Progenitor cell of endocrine pancreas (in vitro differentiated cells): ENCODE measurements around the gene ZGPAT. TPM values are rescaled to one million over a fixed set of nuclear protein-coding genes. Genes with fewer than 3 reads are reported as not detected.

Experiments
- DNase-seq: peaks from one replicate; pipeline ENCODE4 v3.0.0; 2021; ENCODE audit warnings: low spot score; ENCODE audit not compliant: unreplicated experiment
- H3K27ac Mint-ChIP-seq: 2 replicates; pipeline ENCODE4 v1.8.0; 2021; ENCODE audit warnings: mild to moderate bottlenecking, moderate library complexity, mixed read lengths
- H3K27me3 Mint-ChIP-seq: 2 replicates; pipeline ENCODE4 v1.8.0; 2021; ENCODE audit warnings: mixed read lengths
- H3K36me3 Mint-ChIP-seq: 2 replicates; pipeline ENCODE4 v1.8.0; 2022; ENCODE audit warnings: mixed read lengths; ENCODE audit not compliant: insufficient read depth
- H3K4me1 Mint-ChIP-seq: 2 replicates; pipeline ENCODE4 v1.8.0; 2021; ENCODE audit warnings: low read depth, mixed read lengths
- H3K4me3 Mint-ChIP-seq: 2 replicates; pipeline ENCODE4 v1.8.0; 2021; ENCODE audit warnings: low read depth, mild to moderate bottlenecking, moderate library complexity, mixed read lengths
- H3K9me3 Mint-ChIP-seq: 2 replicates; pipeline ENCODE4 v1.8.0; 2021; ENCODE audit warnings: low read depth, mixed read lengths
- total RNA-seq: library from RNA; stranded (reverse); gene quantifications from 2 replicates; pipeline ENCODE4 v1.2.1, GENCODE V29; 2021
- TF ChIP-seq, protein P1 (sequence below): fragments of 200-600 bp; sonication (generic); IDR thresholded peaks from one replicate; pipeline ENCODE4 v1.5.0; 2021; ENCODE audit warnings: antibody characterized with exemption, mild to moderate bottlenecking; ENCODE audit not compliant: unreplicated experiment

ZGPAT gene
- total RNA-seq, 1 donor from 2014 or later = 38.5 TPM

DNA sequence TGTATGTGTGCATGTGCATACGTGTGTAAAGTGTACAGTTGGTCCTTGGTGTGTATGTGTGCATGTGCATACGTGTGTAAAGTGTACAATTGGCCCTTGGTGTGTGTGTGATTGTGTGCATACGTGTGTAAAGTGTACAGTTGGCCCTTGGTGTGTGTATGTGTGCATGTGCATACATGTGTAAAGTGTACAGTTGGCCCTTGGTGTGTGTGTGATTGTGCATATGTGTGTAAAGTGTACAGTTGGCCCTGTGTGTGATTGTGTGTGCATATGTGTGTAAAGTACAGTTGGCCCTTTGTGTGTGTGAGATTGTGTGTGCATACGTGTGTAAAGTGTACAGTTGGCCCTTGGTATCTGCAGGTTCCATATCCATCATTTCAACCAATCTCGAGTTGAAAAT, 23.6 kb downstream of the ZGPAT start:
- H3K4me1 Mint-ChIP-seq = no peaks in the 10 kb centered on the region
- H3K9me3 Mint-ChIP-seq = no peaks in the 10 kb centered on the region
- TF ChIP-seq, protein P1, sequence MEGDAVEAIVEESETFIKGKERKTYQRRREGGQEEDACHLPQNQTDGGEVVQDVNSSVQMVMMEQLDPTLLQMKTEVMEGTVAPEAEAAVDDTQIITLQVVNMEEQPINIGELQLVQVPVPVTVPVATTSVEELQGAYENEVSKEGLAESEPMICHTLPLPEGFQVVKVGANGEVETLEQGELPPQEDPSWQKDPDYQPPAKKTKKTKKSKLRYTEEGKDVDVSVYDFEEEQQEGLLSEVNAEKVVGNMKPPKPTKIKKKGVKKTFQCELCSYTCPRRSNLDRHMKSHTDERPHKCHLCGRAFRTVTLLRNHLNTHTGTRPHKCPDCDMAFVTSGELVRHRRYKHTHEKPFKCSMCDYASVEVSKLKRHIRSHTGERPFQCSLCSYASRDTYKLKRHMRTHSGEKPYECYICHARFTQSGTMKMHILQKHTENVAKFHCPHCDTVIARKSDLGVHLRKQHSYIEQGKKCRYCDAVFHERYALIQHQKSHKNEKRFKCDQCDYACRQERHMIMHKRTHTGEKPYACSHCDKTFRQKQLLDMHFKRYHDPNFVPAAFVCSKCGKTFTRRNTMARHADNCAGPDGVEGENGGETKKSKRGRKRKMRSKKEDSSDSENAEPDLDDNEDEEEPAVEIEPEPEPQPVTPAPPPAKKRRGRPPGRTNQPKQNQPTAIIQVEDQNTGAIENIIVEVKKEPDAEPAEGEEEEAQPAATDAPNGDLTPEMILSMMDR = no peak
- H3K27me3 Mint-ChIP-seq = peaks cover 6% of the 10 kb centered on the region
- DNase-seq = no peak
- peaks cover 23% of the 10 kb centered on the region for H3K36me3 Mint-ChIP-seq
- H3K4me3 Mint-ChIP-seq = no peak overlapping the region
- H3K27ac Mint-ChIP-seq = no peak overlapping the region

DNA sequence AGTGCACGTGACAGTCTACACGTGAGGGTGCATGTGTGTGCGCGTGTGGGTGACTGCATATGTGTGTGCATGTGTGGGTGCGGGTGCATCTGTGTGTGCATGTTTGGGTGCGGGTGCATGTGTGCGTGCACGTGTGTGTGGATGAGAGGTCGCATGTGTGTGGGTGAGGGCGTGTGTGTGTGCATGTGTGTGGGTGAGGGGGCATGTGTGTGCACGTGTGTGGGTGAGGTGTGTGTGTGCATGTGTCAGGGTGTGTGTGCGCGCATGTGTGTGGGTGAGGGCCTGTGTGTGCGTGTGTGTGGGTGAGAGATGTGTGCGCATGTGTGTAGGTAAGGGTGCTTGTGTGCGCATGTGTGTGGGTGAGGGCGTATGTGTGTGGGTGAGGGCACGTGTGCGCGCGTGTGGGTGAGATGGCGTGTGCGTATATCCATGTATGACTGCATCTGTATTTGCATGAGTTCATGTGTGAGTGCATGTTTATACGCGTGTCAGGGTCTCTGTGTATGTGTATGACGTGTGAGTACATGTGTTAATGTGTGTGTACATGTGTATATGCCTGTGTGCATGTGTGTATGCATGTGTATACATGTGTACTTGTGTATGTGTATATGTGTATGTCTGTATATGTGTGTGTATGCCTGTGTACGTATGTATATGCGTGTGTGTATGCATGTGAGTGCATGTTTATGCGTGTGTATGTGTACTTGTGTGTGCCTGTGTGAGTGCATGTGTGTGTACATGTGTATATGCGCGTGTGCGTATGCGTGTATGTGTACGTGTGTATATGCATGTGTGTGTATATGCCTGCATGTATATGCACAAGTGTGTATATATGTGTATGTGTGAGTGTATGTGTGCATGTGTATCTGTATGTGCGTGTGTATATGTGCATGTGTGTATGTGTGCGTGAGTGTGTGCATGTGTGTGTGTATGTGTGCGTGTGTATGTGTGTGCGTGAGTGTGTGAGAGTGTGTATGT, 24.6 kb downstream of the ZGPAT start:
- TF ChIP-seq, protein P1 = no peak
- Mint-ChIP-seq H3K36me3 (peaks cover 20% of the 10 kb centered on the region), H3K27ac (no peak overlapping the region), H3K27me3 (peaks cover 6% of the 10 kb centered on the region), H3K4me1 (no peaks in the 10 kb centered on the region), H3K4me3 (no peak overlapping the region), H3K9me3 (no peaks in the 10 kb centered on the region)
- DNase-seq = no peak

DNA sequence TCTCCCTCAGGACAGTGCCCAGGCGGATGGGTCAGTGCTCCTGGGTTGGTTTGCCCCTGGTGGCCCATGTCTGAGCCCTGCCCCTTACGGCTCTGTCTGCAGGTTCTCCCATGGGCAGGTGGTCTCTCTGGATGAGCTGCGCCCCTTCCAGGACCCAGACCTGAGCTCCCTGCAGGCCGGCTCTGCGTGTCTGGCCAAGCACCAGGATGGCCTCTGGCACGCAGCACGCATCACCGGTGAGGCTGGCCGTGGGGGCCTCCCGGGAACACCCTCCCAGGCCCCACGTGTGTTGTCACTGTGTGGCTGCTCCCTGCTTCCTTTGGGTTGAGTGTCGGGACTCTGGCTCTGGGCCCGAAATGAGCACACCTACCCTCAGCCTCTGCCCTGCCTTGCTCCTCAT, 25.3 kb downstream of the ZGPAT start:
- no peak for DNase-seq
- H3K36me3 Mint-ChIP-seq = peaks cover 20% of the 10 kb centered on the region
- H3K27ac Mint-ChIP-seq = no peak overlapping the region

DNA sequence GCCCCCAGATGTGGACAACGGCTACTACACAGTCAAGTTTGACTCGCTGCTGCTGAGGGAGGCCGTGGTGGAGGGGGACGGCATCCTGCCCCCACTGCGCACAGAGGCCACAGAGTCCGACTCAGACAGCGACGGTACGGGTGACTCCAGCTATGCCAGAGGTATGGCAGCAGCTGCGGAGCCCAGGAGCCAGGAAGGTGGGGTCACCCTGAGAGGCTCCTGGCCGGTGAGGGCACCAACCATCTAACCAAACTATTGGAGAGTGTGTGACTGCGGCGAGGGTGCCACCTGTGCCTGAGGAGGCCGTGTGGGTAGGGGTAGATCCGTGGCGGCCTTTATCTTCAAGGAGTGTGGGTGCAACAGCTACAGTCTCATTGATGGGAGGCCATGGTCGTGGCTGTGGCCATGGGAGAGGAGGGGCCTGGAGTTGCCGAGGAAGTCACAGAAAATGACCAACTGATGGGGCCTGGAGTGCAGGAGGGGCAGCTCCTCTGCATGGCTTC, 25.8 kb downstream of the ZGPAT start:
- H3K4me3 Mint-ChIP-seq = no peak overlapping the region
- H3K27me3 Mint-ChIP-seq = peaks cover 6% of the 10 kb centered on the region
- no peaks in the 10 kb centered on the region for H3K4me1 Mint-ChIP-seq
- DNase-seq = no peak
- TF ChIP-seq, protein P1 = no peak
- no peaks in the 10 kb centered on the region for H3K9me3 Mint-ChIP-seq
- peaks cover 20% of the 10 kb centered on the region for H3K36me3 Mint-ChIP-seq
- H3K27ac Mint-ChIP-seq = no peak overlapping the region

More for the DNA sequence above, 25.3 kb downstream of the ZGPAT start:
- TF ChIP-seq, protein P1 = no peak
- no peak overlapping the region for H3K4me3 Mint-ChIP-seq
- H3K27me3 Mint-ChIP-seq = peaks cover 6% of the 10 kb centered on the region
- no peaks in the 10 kb centered on the region for H3K9me3 Mint-ChIP-seq
- no peaks in the 10 kb centered on the region for H3K4me1 Mint-ChIP-seq

DNA sequence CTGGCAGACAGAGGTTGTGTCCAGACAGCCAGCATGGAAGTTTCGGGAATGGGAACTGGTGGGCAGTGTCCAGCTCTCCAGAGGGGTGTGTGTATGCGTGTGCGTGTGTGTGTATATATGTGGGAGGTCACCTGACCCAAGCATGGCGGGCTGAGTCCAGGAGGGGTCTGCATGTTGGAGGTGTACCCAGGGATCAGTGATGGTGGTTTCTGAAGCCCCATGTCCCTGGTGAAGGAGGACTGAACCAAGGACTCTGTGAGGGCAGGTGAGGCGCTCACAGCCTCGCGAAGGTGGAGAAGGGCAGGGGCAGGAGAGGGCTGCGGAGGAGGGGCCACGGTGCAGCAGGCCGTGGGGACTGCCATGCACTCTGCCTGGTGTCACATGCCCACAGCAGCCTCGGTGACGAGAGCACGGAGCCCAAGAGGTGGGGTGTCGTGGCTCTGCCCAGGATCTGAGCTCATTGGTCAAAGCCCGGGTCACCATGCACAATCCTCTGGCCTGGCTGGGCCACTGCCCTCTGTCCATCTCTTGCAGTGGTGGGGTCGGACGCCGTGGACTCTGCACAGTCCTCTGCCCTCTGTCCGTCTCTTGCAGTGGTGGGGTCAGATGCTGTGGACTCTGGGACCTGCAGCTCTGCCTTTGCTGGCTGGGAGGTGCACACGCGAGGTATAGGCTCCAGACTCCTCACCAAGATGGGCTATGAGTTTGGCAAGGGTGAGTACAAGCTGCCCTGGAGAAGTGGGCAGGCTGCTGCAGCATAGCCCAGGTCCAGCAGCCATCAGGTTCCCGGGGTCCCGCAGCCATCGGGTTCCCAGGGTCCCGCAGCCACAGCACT, 26.5 kb downstream of the ZGPAT start:
- Mint-ChIP-seq H3K4me1 (no peaks in the 10 kb centered on the region), H3K9me3 (no peaks in the 10 kb centered on the region), H3K36me3 (peaks cover 20% of the 10 kb centered on the region), H3K4me3 (no peak overlapping the region), H3K27ac (no peak overlapping the region), H3K27me3 (peaks cover 6% of the 10 kb centered on the region)
- TF ChIP-seq, protein P1 = no peak
- no peak for DNase-seq
